ENCODE measurements around the gene TJP3.
"Not testable (repeated sequence)": the region's sequence is repeated elsewhere in the genome, so short reads cannot be mapped to it uniquely, and the experiment has no call there.

The TJP3 gene

GRCh38 chr19:3665681-3666544 lies 42.3 kb upstream of the TJP3 start:
- Histone ChIP-seq H3K4me1 (ENCODE audit: control insufficient read depth in 5 of 5, insufficient read depth in 5 of 5, low read length in 5 of 5) (peaks cover 0 to 30% (median 21%) of the 10 kb centered on the region in 5 donors), H3K9me3 (ENCODE audit: control insufficient read depth in 5 of 5, low read length in 5 of 5) (peaks cover 0 to 3% (median 0%) of the 10 kb centered on the region in 5 donors), H3K27ac (ENCODE audit: low read depth, low read length) (no peak overlapping the region), H3K36me3 (ENCODE audit: control insufficient read depth in 5 of 5, insufficient read depth in 5 of 5, low read length in 5 of 5) (peaks cover 0 to 61% (median 41%) of the 10 kb centered on the region in 5 donors), H3K27me3 (ENCODE audit: control insufficient read depth in 5 of 5, insufficient read depth in 4 of 5, low read length in 5 of 5) (no peaks in the 10 kb centered on the region), H3K9ac (ENCODE audit: low read length in 5 of 5) (no peak overlapping the region), H3K4me3 (ENCODE audit: low read depth in 1 of 5, low read length in 5 of 5) (no peak overlapping the region)

- not testable (repeated sequence) for H3K27me3 ChIP-seq (ENCODE audit: control insufficient read depth in 5 of 5, insufficient read depth in 4 of 5, low read length in 5 of 5); H3K4me3 ChIP-seq (ENCODE audit: low read depth in 1 of 5, low read length in 5 of 5); H3K9me3 ChIP-seq (ENCODE audit: control insufficient read depth in 5 of 5, low read length in 5 of 5); H3K9ac ChIP-seq (ENCODE audit: low read length in 5 of 5); H3K27ac ChIP-seq (ENCODE audit: low read depth, low read length)
- peaks cover 0 to 56% (median 36%) of the 10 kb centered on the region in 5 donors for H3K36me3 ChIP-seq (ENCODE audit: control insufficient read depth in 5 of 5, insufficient read depth in 5 of 5, low read length in 5 of 5)
- peaks cover 0 to 35% (median 27%) of the 10 kb centered on the region in 5 donors for H3K4me1 ChIP-seq (ENCODE audit: control insufficient read depth in 5 of 5, insufficient read depth in 5 of 5, low read length in 5 of 5)
Observed at GRCh38 chr19:3666545-3666856, 41.7 kb upstream of the TJP3 start.

- Histone ChIP-seq H3K4me3 (ENCODE audit: low read depth in 1 of 5, low read length in 5 of 5) (no peak overlapping the region), H3K36me3 (ENCODE audit: control insufficient read depth in 5 of 5, insufficient read depth in 5 of 5, low read length in 5 of 5) (peaks cover 0 to 49% (median 30%) of the 10 kb centered on the region in 5 donors), H3K4me1 (ENCODE audit: control insufficient read depth in 5 of 5, insufficient read depth in 5 of 5, low read length in 5 of 5) (peaks cover 0 to 42% (median 33%) of the 10 kb centered on the region in 5 donors), H3K27ac (ENCODE audit: low read depth, low read length) (no peak overlapping the region), H3K27me3 (ENCODE audit: control insufficient read depth in 5 of 5, insufficient read depth in 4 of 5, low read length in 5 of 5) (no peaks in the 10 kb centered on the region), H3K9ac (ENCODE audit: low read length in 5 of 5) (no peak overlapping the region), H3K9me3 (ENCODE audit: control insufficient read depth in 5 of 5, low read length in 5 of 5) (no peaks in the 10 kb centered on the region)
Observed at GRCh38 chr19:3667037-3667638, 41.0 kb upstream of the TJP3 start.

- no peak overlapping the region for H3K27ac ChIP-seq (ENCODE audit: low read depth, low read length)
- no peaks in the 10 kb centered on the region for H3K9me3 ChIP-seq (ENCODE audit: control insufficient read depth in 5 of 5, low read length in 5 of 5)
- H3K9ac ChIP-seq (ENCODE audit: low read length in 5 of 5) = no peak overlapping the region
- peaks cover 0 to 45% (median 28%) of the 10 kb centered on the region in 5 donors for H3K36me3 ChIP-seq (ENCODE audit: control insufficient read depth in 5 of 5, insufficient read depth in 5 of 5, low read length in 5 of 5)
- peaks cover 0 to 47% (median 37%) of the 10 kb centered on the region in 5 donors for H3K4me1 ChIP-seq (ENCODE audit: control insufficient read depth in 5 of 5, insufficient read depth in 5 of 5, low read length in 5 of 5)
- H3K4me3 ChIP-seq (ENCODE audit: low read depth in 1 of 5, low read length in 5 of 5) = no peak overlapping the region
- H3K27me3 ChIP-seq (ENCODE audit: control insufficient read depth in 5 of 5, insufficient read depth in 4 of 5, low read length in 5 of 5) = no peaks in the 10 kb centered on the region
Observed at GRCh38 chr19:3667766-3668165, 40.4 kb upstream of the TJP3 start.

- Histone ChIP-seq H3K9ac (ENCODE audit: low read length in 5 of 5) (no peak overlapping the region), H3K4me3 (ENCODE audit: low read depth in 1 of 5, low read length in 5 of 5) (no peak overlapping the region), H3K4me1 (ENCODE audit: control insufficient read depth in 5 of 5, insufficient read depth in 5 of 5, low read length in 5 of 5) (peaks cover 0 to 47% (median 37%) of the 10 kb centered on the region in 5 donors), H3K27me3 (ENCODE audit: control insufficient read depth in 5 of 5, insufficient read depth in 4 of 5, low read length in 5 of 5) (no peaks in the 10 kb centered on the region), H3K27ac (ENCODE audit: low read depth, low read length) (peak overlapping the region; percentile 94), H3K9me3 (ENCODE audit: control insufficient read depth in 5 of 5, low read length in 5 of 5) (peaks cover 0 to under 1% (median 0%) of the 10 kb centered on the region in 5 donors), H3K36me3 (ENCODE audit: control insufficient read depth in 5 of 5, insufficient read depth in 5 of 5, low read length in 5 of 5) (peaks cover 0 to 38% (median 21%) of the 10 kb centered on the region in 5 donors)
Observed at GRCh38 chr19:3668331-3669081, 39.7 kb upstream of the TJP3 start.

- Histone ChIP-seq H3K4me3 (ENCODE audit: low read depth in 1 of 5, low read length in 5 of 5) (no peak overlapping the region), H3K36me3 (ENCODE audit: control insufficient read depth in 5 of 5, insufficient read depth in 5 of 5, low read length in 5 of 5) (peaks cover 0 to 30% (median 13%) of the 10 kb centered on the region in 5 donors), H3K9ac (ENCODE audit: low read length in 5 of 5) (peak overlapping the region in 1 of 5 donors; percentile 25), H3K27me3 (ENCODE audit: control insufficient read depth in 5 of 5, insufficient read depth in 4 of 5, low read length in 5 of 5) (no peaks in the 10 kb centered on the region), H3K27ac (ENCODE audit: low read depth, low read length) (peak overlapping the region; percentile 94), H3K9me3 (ENCODE audit: control insufficient read depth in 5 of 5, low read length in 5 of 5) (peaks cover 0 to 5% (median 3%) of the 10 kb centered on the region in 5 donors), H3K4me1 (ENCODE audit: control insufficient read depth in 5 of 5, insufficient read depth in 5 of 5, low read length in 5 of 5) (peaks cover 0 to 47% (median 37%) of the 10 kb centered on the region in 5 donors)
Observed at GRCh38 chr19:3669082-3669946, 38.9 kb upstream of the TJP3 start.

GRCh38 chr19:3669947-3670795 lies 38.0 kb upstream of the TJP3 start:
- Histone ChIP-seq H3K27ac (ENCODE audit: low read depth, low read length) (peak overlapping the region; percentile 94), H3K4me1 (ENCODE audit: control insufficient read depth in 5 of 5, insufficient read depth in 5 of 5, low read length in 5 of 5) (peaks cover 0 to 47% (median 37%) of the 10 kb centered on the region in 5 donors), H3K36me3 (ENCODE audit: control insufficient read depth in 5 of 5, insufficient read depth in 5 of 5, low read length in 5 of 5) (peaks cover 0 to 21% (median 8%) of the 10 kb centered on the region in 5 donors), H3K4me3 (ENCODE audit: low read depth in 1 of 5, low read length in 5 of 5) (peak overlapping the region in 4 of 5 donors; percentile 36 to 54 (median 41)), H3K9me3 (ENCODE audit: control insufficient read depth in 5 of 5, low read length in 5 of 5) (peaks cover 0 to 5% (median 3%) of the 10 kb centered on the region in 5 donors), H3K27me3 (ENCODE audit: control insufficient read depth in 5 of 5, insufficient read depth in 4 of 5, low read length in 5 of 5) (no peaks in the 10 kb centered on the region), H3K9ac (ENCODE audit: low read length in 5 of 5) (peak overlapping the region in 4 of 5 donors; percentile 52 to 83 (median 71))

- Histone ChIP-seq H3K27ac (ENCODE audit: low read depth, low read length) (peak overlapping the region; percentile 94), H3K27me3 (ENCODE audit: control insufficient read depth in 5 of 5, insufficient read depth in 4 of 5, low read length in 5 of 5) (no peaks in the 10 kb centered on the region), H3K4me3 (ENCODE audit: low read depth in 1 of 5, low read length in 5 of 5) (peak overlapping the region in 4 of 5 donors; percentile 36 to 54 (median 41)), H3K4me1 (ENCODE audit: control insufficient read depth in 5 of 5, insufficient read depth in 5 of 5, low read length in 5 of 5) (peaks cover 0 to 42% (median 35%) of the 10 kb centered on the region in 5 donors), H3K36me3 (ENCODE audit: control insufficient read depth in 5 of 5, insufficient read depth in 5 of 5, low read length in 5 of 5) (peaks cover 0 to 17% (median 8%) of the 10 kb centered on the region in 5 donors), H3K9me3 (ENCODE audit: control insufficient read depth in 5 of 5, low read length in 5 of 5) (peaks cover 0 to 5% (median 3%) of the 10 kb centered on the region in 5 donors), H3K9ac (ENCODE audit: low read length in 5 of 5) (peak overlapping the region in 4 of 5 donors; percentile 52 to 83 (median 71))
Observed at GRCh38 chr19:3670796-3671679, 37.1 kb upstream of the TJP3 start.
